ENCODE measurements around the gene MEMO1.
"Not testable (repeated sequence)": the region's sequence is repeated elsewhere in the genome, so short reads cannot be mapped to it uniquely, and the experiment has no call there.

Gene MEMO1

DNA sequence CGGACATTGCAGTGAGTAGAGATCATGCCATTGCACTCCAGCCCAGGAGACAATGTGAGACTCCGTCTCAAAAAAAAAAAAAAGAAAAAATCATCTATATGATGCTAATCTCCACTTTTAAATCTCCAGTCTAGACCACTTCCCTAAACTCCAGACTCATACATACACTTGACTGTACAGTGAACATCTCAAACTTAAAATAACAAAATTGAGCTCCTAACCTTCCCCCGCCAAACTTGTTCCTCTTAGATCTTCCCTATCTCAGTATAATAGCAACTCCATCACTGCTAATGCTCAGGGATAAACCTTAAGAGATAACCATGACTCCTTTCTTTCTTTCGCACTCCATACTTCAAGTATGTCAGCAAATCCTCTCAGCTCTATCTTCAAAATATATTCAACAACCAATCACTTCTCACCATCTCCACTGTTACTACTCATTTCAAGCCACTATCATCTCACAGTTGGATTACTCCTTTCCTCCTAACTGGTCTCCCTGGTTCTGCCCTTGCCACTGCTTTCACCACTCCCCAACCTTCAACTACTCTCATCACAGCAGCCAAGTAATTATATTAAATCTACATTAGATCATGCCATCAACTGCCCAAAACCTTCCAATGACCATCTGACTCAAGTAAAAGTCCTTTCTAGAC is 12.0 kb downstream of the MEMO1 start:
- no peak for DNase-seq (ENCODE audit: low spot score)

DNA sequence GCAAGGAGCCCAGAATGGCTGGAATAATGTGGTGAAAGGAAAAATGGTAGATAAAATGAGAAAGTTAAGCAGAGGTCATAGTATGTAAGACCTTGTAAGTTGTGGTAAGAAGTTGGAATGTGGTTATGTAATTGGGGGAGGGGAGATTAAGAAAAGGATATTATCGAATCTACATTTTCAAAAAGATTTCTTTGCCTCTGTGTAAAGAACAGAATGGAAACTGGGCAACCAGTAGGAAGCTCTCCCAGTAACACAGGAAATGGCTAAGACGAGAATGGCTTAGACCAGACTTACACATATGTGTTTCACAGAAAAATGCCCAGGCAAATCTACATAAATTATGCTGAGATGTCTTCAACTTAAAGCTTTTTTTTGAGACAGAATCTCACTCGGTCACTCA is 13.2 kb downstream of the MEMO1 start:
- no peak for DNase-seq (ENCODE audit: low spot score)

DNA sequence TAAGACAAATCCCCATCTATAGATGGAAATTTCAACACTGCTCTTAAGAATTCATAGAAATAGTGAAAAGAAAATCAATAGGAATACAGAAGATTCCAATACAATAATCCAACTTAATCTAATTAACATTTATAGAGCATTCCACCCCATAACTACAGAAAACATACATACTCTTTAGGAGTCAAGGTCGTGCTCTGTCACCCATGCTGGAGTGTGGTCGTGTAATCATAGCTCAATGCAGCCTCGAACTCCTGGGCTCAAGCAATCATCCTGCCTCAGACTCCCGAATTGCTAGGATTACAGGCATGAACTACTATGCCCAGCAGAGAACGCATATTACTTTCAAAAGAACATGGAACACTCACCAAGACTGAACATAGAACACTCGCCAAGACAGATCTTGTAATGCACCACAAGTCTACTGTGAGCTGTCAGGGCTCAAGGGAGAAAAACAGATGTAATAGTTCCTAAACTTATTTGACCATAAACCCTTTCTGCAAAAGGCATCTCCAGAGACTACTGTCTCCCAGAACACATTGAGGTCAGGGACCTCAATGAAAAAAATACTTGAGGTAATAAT is 14.1 kb downstream of the MEMO1 start:
- DNase-seq (ENCODE audit: low spot score) = no peak

DNA sequence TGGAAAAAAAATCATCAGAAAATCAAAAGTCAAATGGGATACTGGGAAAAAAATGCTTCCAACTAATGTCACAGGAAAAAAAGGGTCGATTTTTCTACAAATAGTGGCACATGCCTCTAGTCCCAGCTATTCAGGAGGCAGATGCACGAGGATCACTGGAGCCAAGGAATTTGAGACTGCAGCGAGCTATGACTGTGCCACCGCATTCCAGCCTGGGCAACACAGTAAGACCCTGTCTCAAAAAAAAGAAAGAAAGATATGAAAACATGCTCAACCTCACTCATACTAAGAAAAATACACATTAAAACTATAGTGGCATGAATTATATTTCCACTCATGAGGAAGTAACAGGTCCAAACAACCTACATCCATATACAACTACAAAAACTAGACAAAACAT is 17.9 kb downstream of the MEMO1 start:
- no peak for DNase-seq (ENCODE audit: low spot score)

DNA sequence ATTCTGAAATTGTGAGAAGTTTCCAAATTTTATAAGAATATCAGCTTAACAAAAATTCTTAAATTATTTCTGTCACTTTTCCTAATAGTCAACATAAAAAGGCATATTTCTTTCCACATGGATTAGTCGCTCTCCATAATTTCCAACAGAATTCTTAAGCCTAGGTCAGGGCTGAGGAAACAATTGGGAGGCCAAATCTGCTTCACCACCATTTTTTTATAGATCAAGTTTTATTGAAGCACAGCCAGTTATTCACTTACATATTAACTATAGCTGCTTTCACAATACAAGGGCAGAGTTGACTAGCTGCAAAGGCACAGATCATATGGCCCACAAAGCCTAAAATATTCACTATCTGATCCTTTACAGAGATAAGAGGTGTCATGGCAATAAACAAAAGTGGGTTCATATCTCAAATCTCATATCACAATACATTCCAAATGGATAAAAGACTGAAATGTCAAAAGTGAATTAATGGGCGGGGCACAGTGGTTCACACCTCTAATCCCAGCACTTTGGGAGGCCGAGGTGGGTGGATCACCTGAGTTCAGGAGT is 18.7 kb downstream of the MEMO1 start:
- no peak for DNase-seq (ENCODE audit: low spot score)

DNA sequence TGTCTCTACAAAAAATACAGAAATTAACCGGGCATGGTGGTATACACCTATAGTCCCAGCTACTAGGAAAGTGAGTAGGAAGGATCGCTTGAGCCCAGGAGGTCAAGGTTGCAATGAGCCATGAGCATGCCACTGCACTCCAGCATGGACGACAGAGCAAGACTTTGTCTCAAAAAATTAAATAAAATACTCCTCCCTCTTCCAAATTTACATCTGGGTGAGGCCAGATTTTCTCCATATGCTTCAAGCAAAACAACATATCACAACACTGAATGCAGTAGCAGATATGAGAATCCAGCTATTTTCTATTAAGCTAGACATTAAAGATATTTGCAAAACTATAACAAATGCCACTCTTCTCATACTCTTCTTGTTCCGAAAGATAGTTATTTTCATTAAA is 20.9 kb downstream of the MEMO1 start:
- no peak for DNase-seq (ENCODE audit: low spot score)

DNA sequence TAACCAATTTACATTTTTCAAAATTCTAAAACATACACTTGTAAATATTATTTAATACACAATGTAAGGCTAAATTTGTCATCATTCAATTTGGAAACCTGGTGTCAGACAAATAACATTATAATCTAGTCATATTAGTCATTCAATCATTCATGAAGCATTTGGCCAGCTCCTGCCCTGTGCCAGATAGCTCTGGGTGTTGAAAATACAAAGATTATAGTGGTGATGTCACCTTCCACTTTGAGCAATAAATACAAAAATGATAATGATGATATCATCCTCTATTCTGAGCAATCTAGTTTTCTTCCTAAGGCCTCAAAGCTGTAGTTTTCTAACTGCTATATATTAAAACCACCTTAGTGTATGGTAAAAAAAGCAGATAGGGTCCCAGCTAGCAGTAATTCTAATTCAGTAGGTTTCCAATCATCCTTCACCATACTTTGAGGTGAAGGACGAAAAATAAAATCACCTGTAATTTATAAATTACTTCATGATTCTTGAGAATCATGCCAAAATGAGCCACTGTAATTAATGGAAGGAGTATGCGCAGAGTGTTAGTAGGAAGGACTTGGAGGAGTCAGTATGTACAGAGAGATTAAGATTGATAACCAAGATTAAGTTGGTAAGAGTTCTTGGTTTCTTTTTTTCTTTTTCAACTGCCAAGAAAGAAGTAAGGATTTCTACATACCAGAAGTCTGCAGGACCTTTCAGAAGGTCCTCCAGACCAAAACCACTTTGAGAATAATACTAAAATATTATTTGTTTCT is 23.2 kb downstream of the MEMO1 start:
- DNase-seq (ENCODE audit: low spot score) = no peak

DNA sequence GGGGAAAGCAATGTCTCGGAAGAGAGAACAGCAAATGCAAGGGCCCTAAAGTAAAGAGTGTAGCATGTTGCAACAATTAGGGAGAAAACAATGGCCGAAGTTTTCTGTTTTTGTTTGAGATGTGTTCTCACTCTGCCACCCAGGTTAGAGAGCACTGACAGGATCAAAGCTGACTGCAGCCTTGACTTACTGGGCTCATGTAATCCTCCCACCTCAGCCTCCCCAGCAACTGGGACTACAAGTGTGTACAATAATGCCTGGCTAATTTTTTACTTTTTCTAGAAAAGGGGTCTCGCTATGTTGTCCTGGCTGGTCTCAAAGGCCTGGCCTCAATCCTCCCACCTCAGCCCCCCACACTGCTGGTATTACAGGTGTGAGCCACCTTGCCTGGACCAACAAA is 23.9 kb downstream of the MEMO1 start:
- DNase-seq (ENCODE audit: low spot score) = no peak

DNA sequence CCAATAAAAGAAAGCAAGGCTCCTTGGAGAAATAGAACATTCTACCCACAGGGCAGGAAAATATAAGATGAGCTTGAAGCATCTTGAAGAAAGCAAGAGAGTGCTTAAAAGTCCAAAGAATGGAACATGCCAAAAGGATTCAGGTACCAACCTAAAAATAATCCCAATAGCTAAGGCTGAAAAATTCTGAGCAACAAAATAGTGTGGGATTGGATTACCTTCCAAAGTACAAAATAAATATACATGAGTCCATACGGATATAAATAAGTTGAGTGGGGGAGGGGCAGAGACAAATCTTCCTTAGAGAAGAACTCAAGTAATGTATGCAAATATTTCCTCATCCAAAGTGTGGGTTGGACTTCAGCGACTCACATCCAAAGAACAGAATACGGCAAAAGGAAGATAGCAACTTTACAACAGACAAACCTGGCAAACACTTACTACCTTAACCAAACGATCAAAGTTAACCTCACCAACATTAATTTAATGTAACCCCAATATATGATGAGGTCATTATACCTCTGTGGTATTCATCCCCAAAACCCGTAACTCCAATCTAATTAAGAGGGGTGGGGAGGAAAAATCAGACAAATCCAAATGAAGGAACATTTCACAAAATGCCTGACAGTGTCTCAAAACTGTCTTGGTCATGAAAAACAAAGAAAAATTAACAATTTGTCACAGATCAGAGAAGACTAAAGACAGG is 26.9 kb downstream of the MEMO1 start:
- DNase-seq (ENCODE audit: low spot score) = no peak

DNA sequence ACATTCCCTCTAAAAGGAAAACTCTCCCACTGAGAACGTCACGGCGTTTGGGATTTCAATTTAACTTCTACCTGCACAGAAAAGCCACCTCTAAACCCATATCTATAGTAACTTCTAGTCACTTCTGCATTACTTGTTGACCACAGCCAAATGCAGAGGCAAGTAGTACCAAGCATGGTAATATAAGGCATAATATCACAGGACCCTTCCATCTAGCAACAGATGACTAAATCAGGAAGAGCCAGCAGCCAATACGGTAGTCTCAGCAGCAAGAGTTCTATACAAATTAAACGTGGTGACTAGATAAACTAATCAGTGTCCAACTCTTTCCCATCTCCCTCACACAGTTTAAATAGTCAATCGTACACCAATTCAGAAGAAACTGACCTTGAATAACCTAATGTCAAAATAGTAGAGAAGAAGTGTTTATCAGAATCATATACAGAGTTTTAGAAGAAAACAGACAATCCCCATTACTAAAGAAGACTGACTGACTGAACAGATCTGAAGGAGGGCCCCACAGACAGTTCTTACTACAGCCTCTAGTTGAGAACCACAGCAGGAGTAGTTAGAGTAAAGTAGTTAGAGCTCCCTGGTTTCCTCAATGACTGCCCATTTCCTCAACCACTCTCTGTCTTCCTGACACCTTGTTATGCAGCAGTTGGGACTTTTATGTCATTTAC is 30.0 kb downstream of the MEMO1 start:
- DNase-seq (ENCODE audit: low spot score) = peak; percentile 39

DNA sequence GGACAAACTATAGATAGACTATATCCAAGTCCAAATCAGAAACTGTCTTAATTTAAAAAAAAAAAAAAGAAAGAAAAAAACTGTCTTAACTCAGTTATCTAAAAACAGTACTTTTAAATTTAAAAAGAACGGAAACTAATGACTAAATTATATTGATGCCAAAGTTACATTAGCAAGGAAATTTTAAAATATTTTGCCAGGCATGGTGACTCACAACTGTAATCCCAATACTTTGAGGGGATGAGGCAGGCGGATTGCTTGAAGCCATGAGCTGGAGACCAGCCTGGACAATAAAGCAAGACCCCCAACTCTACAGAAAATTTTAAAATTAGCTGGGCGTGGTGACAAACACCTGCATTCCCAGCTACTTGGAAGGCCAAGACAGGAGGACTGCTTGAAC is 30.9 kb downstream of the MEMO1 start:
- DNase-seq (ENCODE audit: low spot score) = no peak

DNA sequence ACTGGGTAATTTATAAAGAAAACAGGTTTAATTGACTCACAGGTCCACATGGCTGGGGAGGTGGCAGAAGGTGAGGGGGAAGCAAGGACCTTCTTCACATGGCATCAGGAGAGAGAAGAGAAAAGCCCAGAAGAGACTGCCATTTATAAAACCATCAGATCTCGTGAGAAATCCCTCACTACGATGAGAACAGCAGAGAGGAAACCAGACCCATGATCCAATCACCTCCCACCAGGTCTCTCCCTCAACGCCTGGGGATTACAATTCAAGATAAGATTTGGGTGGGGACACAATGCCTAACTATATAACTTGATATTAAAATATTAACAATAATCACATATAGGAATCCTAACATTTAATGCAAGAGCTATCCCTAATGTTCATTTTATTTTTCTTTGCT is 31.8 kb downstream of the MEMO1 start:
- no peak for DNase-seq (ENCODE audit: low spot score)

DNA sequence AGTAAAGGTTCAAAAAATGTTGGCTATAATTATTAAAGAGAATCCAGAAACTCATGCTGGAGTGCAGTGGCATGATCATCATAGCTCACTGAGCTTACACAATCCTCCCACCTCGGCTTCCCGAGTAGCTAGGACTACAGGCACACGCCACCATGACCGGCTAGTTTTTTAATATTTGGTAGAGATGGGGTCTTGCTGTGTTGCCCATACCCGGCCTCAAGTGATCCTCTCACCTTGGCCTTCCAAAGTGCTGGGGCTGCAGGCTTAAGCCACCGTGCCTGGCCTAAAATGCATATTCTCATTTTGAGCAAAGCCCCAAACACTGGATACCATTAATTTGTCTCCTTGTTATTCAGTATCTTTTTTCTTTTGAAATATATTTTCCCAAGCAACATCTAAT is 32.4 kb downstream of the MEMO1 start:
- DNase-seq (ENCODE audit: low spot score) = no peak

DNA sequence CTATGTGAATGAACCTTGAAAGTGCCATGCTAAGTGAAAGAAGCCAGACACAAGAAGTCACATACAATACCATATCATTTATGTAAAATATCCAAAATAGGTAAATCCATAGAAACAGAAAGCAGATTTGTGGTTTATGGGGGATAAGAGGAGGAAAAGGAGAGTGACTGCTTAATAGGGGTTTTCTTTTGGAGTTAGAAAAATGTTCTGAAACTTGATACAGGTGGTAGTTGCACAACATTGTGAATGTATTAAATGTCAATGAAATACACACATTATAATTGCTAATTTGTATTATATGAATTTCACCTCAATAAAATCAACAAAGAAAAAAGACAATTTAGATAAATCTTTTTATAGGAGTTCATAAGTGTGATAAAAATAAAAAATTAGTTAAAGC is 37.1 kb downstream of the MEMO1 start:
- no peak for DNase-seq (ENCODE audit: low spot score)

DNA sequence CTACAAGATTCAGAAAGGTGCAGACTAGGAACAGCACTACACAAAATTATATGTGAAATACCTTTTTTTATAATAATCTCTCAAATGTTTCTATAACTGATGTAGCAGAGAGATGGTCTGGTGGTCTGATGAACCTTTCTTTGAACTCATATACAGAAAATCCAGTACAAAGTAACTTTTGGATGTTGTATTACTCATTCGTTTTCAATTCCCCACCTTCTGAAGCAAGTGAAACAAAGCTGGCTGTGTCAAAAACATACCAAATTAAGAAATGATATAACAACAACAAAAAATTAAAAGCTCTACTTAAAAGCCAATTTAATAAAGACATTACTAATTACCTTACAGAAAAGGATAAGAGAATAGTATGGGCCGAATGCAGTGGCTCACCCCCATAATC is 38.7 kb downstream of the MEMO1 start:
- no peak for DNase-seq (ENCODE audit: low spot score)

DNA sequence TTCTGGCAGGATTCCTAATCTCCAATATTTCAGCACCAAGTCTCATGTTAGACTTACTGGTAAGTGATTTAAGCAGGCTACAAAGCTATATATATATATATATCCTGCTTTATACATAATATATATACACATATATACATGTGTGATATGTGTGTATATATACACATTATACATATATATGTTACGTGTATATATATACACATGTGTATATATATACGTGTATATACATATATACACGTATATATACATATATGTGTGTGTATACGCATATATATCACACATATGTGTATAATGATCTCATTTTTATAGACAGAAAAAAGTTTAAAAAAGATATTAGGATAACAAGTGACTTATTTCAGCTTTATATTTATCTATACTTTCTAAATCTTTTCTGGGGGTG is 41.6 kb downstream of the MEMO1 start:
- DNase-seq (ENCODE audit: low spot score) = no peak

DNA sequence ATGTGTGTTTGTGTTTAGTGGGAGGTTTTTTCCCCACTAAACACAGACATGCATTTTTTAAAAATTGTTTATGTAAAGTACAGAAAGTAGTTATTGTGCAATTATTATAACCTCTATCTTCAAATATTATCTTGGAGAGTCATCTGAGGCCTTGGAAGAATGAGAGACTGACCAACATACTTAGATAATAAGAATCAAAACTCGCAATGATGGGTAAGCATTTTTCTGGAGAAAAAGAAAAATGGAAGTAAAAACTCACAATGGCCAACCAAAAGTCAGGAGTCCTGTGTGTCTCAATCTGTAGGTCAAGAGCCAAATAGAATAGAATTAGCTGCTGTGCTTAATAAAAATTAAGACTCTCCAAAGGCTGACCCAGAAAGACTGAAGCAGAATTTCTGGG is 43.0 kb downstream of the MEMO1 start:
- DNase-seq (ENCODE audit: low spot score) = no peak

DNA sequence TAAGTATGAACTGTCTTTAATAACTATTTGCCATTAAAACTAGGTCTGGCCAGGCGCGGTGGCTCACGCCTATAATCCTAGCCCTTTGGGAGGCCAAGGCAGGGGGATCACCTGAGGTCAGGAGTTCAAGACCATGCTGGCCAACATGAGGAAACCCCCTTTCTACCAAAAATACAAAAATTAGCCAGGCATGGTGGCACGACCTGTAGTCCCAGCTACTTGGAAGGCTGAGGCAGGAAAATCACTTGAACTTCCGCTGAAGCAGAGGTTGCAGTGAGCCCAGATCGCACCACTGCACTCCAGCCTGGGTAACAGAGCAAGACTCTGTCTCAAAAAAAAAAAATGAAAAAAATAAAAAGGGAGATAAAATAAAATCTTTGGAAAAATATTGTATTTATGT is 44.4 kb downstream of the MEMO1 start:
- not testable (repeated sequence) for DNase-seq (ENCODE audit: low spot score)

DNA sequence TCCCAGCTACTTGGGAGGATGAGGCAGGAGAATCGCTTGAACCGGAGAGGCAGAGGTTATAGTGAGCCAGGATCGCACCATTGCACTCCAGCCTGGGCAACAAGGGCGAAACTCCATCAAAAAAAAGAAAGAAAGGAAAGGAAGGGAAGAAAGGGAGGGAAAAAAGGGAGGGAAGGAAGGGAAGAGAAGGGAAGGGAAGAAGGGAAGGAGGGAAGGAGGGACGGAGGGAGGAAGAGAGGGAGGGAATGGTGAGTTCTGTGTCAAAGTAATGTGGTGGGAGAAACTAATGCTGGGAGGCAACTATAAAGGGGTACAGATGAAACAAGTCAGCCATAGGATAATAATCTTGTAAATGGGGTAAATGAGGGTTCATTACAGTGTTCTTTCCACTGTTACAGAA is 45.7 kb downstream of the MEMO1 start:
- no peak for DNase-seq (ENCODE audit: low spot score)

DNA sequence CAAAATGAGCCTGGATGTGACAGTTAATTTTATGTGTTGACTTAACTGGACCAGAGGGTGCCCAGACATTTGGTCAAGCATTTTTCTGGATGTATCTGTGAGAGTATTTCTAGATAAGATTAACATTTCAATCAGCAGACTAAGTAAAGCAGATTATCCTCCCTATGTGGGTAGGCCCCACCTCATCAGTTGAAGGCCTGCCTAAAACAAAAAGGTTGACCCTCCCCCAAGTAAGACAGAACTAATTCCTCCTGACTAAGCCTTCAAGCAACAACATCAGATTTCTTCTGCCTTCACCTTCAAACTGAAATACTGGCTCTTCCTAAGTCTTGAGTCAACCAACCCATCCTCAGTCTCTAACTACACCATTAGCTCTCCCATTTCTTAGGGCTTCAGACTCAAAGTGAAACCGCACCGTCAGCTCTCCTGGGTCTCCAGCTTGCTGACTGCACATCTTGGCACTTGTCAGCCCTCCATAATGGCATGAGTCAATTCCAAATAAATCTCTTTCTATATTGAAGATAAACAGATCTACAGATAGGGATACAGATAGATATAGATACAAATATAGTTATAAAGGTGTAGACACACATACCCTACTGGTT is 47.9 kb downstream of the MEMO1 start:
- DNase-seq (ENCODE audit: low spot score) = no peak

DNA sequence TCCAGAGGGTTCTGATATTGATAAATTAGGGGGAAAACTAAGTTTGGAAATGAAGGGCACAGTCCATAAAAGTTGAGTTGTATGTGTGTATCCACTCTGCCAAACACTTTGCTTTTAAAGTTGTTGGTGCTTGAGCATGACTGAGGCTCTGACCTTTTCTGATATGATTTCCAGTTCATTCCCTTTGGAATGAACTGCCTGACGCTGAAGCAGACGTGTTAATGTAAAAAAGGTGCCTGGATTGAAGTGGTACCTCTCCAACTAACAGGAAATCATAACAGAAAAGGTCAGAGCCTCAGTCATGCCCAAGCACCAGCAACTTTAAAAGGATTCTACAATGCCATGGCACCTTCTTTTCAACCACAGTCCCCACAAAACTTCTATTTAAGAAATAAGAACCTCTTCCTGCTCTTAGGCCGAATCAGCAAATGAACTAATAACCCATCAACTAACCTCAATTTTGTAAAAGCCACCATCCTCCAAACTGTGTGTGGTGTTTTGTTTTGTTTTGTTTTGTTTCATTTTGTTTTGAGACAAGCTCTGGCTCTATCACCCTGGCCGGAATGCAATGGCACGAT is 52.6 kb downstream of the MEMO1 start:
- no peak for DNase-seq (ENCODE audit: low spot score)

Data from iPS-NIHi11 (cell line).